SIG-M5 (cell line): Measurements from ENCODE around the gene ZP3.
"Not testable (repeated sequence)": the region's sequence is repeated elsewhere in the genome, so short reads cannot be mapped to it uniquely, and the experiment has no call there.

ENCODE experiments used
- DNase-seq: peaks from one replicate; lab custom pipeline; 2025; lab: John Stamatoyannopoulos, UW

Gene ZP3

GRCh38 chr7:76424413-76425111, at the start of gene ZP3:
ZP3 (plus strand) TSS chr7:76424950; CDS start chr7:76424965, 15 bp downstream.
- no peak for DNase-seq

- DNase-seq = no peak
These were observed 49.5 kb upstream of the ZP3 start for GRCh38 chr7:76375251-76375650.

DNA sequence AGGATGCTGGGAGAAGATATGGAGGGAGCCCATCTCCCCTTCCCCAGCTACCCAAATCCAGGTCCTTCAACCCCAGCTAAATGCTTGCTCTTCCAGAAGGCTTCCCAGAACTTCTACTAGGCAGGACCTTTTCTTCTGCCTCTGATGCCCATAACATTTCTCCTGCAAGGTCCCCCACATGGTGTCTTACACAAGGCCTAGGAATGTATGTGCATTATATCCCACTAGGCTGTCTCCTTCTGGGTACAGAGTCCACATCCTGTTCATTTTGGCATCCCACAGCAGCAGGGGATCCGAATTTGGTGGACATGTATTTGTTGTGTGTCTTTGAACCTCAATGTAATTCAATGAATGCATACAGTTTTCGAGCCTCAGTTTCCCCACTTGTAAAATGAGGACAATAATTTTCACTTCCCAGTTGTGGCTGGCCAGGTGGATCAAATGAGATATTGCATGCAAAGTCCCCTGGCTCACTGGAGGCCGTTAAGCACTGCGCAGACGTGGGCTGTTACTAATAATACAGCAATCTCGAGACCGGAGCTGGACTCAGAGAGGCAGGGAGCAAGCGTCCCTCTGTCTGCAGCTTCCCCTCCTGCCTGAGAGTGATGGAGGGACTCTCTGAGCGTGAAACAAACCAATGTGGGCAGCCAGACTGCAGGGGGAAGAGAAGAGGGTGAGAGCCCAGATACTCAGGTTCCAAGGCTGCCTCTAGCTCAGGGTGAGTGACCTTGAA, 47.4 kb upstream of the ZP3 start:
- no peak for DNase-seq

DNA sequence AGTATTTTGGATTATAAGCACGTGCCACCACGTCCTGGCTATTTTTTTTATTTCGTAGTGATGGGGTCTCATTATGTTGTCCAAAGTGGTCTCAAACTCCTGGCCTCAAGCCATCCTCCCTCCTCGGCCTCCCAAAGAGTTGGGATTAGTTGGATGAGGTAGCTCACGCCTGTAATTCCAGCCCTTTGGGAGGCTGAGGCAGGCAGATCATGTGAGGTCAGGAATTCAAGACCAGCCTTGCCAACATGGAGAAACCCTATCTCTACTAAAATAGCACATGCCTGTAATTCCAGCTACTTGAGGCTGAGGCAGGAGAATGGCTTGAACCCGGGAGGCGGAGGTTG, 44.2 kb upstream of the ZP3 start:
- DNase-seq = no peak

GRCh38 chr7:76381814-76382213, 42.9 kb upstream of the ZP3 start:
- no peak for DNase-seq

- DNase-seq = no peak
These were observed 41.4 kb upstream of the ZP3 start for GRCh38 chr7:76383089-76383944.

DNA sequence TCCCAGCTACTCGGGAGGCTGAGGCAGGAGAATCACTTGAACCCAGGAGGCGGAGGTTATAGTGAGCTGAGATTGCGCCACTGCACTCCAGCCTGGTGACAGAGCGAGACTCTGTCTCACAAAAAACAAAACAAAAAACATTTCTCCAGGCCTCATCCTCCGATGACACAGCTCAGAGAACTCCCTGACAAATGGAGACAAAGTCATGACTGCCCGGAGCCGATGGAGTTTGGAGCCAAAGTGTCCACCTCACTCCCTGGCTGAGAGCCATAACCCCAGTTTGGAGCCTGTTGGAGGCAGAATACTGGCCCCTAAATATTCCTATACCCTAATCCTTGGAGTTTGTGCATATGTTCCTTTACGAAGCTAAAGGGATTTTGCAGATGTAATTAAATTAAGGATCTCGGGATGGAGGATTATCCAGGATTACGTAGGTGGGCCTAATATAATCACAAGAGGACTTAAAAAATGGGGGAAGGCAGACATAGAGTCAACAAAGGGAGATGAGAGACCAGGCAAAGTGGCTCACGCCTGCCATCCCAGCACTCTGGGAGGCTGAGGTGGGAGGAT, 38.0 kb upstream of the ZP3 start:
- DNase-seq = no peak

DNA sequence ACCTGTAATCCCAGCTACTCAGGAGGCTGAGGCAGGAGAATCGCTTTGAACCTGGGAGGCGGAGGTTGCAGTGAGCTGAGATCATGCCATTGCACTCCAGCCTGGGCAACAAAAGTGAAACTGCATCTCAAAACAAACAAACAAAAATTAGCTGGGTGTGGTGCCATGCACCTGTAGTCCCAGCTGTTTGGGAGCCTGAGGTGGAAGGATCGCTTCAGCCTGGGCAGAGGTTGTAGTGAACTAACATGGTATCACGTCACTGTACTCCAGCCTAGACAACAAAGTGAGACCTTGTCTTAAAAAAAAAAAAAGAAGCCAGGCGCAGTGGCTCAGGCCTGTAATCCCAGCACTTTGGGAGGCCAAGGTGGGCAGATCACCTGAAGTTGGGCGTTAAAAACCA, 37.0 kb upstream of the ZP3 start:
- DNase-seq = not testable (repeated sequence)

GRCh38 chr7:76390092-76390491, 34.7 kb upstream of the ZP3 start:
- DNase-seq = no peak

DNA sequence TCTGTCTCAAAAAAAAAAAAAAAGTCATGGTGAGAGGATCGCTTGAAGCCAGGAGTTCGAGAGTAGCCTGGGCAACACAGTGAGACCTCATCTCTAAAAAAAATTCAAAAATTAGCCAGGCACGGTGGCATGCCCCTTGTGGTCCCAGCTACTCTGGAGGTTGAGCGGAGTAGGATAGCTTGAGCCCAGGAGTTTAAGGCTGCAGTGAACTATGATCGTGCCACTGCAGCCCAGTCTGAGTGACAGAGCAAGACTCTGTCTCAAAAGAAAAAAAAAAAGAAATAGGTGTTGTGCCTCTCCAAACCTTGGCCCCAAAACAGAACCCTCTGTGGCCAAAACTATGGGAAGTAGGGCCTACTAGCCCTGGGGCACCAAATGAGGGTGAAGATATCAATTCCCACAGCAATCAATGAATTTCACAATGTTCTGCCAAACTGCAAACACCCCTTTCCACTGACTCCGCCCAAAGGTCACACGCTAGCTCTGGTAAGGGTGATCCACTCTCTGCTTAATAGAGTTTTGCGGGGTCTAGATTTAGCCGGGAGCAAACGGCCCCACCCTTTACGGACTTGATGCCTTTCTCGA, 32.1 kb upstream of the ZP3 start:
- peak; percentile 55 for DNase-seq

- no peak for DNase-seq
These were observed 31.4 kb upstream of the ZP3 start for GRCh38 chr7:76393116-76394031.

DNA sequence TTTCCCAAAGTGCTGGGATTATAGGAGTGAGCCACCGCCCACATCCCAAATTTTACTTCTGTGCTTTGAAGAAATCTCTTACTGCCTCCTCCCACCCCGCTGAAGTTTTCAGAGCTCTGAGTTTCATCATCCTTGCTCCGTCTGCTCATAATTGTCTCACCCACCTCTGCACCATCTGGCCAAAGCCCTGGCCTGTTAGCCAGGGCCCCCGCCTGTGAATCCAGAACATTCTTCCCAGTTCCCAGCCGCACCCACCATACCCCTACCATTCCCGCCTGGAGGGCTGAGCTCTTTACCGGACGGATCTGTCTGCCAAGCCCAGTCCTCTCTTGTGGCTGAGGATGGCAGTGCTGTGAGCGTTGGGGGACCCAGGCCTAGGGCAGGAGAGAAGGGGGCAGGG, 29.8 kb upstream of the ZP3 start:
- DNase-seq = no peak

- DNase-seq = not testable (repeated sequence)
These were observed 29.2 kb upstream of the ZP3 start for GRCh38 chr7:76395605-76395964.

DNA sequence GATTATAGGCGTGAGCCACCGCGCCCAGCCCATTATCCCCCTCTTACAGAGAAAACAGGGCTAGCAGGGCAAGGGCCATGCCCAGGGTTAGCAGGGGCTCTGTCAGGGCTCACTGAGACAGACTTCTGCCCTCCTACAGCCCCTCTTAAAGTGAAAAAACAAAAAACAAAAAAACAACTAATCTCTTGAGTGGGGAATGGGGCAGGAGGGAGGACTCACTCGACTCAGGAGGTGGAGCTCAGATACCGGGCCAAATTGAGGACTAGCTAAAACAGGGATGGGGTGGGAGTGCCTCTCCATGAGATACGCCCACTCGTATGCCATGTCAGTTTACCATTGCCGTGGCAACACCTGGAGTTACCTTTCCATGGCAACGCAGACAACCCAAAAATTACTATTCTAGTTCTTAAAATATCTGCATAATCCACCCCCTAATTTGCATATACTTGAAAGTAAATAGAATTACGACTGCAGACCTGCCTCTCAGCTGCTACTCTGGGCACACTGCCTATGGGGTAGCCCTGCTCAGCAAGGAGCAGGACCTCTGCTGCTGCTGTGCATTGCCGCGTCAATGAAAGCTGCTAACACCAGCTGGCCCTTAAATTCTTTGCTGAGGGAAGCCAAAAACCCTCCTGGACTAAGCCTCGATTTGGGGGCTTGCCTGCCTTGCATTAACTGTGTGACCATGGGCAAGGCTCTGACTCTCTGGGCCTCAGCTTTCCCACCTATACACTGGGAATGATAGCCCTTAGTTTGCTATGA, 28.6 kb upstream of the ZP3 start:
- no peak for DNase-seq

DNA sequence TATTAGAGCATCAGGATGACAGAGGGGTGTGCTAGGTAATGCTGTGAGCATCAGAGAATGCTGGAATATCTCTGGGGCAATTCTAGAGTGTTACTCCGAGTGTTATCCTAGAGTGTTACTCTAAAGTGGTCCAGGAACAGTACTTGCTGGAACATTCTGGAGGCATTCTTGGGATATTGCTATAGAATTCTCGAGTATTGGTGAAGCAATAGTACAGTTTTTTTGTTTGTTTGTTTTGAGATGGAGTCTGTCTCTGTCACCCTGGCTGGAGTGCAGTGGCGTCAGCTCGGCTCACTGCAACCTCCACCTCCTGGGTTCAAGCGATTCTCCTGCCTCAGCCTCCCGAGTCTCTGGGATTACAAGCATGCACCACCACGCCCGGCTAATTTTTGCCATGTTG, 27.9 kb upstream of the ZP3 start:
- DNase-seq = no peak

- no peak for DNase-seq
These were observed 27.2 kb upstream of the ZP3 start for GRCh38 chr7:76397409-76398183.

DNA sequence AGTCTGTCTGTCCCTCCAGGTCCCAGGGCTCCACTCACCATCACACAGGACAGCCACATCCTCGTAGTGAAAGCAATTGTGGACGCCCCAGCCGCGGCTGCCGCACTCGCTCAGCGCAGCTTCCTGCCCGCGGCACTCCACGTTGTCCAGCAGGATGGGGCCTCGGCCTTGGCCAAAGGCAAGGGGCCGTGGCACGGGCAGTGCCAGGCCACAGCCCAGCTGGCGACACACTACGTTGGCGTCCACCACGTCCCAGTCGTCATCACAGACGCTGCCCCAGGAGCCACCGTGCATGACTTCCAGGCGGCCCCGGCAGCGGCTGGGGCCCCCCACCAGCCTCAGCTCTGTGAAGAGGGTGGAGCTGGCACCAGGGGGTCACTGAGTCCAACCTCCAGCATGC, 24.5 kb upstream of the ZP3 start:
- DNase-seq = no peak

DNA sequence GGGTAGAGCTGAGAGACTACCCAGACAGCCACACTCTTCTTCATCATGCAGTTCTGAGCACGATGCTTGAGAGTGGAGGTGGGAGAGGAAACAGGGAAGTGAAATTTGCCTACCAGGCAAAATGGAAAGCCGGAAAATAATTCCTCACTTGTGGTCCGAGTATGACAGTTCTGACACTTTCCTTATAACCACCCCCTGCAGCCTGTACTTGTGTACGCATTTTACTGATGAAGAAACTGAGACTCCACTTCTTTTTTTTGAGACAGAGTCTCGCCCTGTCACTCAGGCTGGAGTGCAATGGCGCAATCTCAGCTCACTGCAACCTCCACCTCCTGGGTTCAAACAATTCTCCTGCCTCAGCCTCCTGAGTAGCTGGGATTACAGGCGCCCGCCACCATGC, 21.7 kb upstream of the ZP3 start:
- DNase-seq = peak; percentile 14

- DNase-seq = peak; percentile 36
These were observed 20.8 kb upstream of the ZP3 start for GRCh38 chr7:76403780-76404494.
